NCI-H1092 (cell line): ENCODE measurements around the gene DNHD1.

Source experiments
- DNase-seq: peaks from one replicate; lab custom pipeline; 2025; lab: John Stamatoyannopoulos, UW

Gene DNHD1

GRCh38 chr11:6530848-6531247 lies 33.8 kb downstream of the DNHD1 start:
- no peak for DNase-seq

DNA sequence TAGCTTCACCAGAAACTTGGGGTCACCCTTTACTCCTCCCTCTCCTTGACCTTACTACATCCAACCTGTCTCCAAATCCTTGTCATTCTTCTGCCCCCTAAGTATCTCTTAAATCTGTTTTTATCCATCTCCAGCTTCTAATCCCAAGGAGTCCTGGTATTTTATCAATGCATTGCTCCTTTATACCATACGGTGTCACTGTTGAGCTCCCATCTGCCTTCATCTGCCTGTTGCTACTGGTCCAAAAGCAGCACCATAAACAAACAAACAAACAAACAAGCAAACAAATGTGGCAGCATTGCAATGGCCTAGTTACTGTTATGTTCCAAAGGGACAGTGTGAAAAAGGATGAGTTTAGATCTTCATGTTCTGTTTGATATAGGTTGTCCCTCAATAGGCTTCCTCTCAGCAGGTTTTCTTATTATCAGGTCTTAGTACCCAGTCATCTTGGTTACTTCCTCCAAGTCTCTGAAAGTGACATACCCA lies 34.2 kb downstream of the DNHD1 start:
- peak; percentile 10 for DNase-seq

- no peak for DNase-seq
Observed at GRCh38 chr11:6538456-6538855, 41.4 kb downstream of the DNHD1 start.

DNA sequence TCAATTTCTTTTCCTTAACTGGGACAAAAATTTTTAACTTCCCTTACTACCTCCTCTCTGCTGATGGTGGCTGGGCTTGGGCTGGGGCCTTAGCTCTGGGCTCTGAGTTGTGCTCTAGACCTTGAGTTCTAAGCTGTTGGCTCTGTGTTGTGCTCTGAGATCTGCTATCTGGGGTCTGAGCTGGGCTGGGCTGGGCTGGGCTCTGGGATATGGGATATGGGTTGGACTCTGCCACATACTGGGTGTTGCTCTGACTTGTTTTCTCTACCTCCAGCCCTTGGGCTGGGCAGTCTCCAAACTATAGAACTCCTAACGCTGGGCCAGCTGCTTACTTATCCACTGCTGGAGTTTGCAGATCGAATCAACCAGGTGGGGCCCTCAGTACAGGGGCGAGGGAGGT lies 41.9 kb downstream of the DNHD1 start:
- DNase-seq, result no peak

GRCh38 chr11:6539748-6540268 lies 42.7 kb downstream of the DNHD1 start:
- DNase-seq, result no peak

- no peak for DNase-seq
Observed at GRCh38 chr11:6541356-6541755, 44.3 kb downstream of the DNHD1 start.

DNA sequence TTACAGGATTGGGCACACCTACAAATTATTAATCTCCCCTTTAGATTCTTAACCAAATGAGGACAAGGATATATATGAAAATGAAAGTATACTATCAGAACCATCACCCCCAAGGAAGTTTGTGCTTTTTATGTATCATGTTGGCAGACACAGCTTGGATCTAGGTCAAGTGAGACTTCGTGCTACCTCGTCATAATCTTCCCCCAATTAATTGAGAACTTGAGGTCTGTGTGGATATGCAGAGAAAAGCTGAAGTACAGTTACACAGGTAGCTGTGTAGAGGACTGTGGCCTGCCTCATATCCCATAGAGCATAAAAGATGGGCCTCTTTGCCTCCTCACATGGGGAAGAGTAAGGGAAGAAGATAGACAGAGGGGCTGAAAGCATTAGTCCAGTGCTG lies 45.6 kb downstream of the DNHD1 start:
- no peak for DNase-seq

GRCh38 chr11:6544921-6545850 lies 48.1 kb downstream of the DNHD1 start:
- DNase-seq, result no peak

GRCh38 chr11:6545917-6546605 lies 49.0 kb downstream of the DNHD1 start:
- no peak for DNase-seq

DNA sequence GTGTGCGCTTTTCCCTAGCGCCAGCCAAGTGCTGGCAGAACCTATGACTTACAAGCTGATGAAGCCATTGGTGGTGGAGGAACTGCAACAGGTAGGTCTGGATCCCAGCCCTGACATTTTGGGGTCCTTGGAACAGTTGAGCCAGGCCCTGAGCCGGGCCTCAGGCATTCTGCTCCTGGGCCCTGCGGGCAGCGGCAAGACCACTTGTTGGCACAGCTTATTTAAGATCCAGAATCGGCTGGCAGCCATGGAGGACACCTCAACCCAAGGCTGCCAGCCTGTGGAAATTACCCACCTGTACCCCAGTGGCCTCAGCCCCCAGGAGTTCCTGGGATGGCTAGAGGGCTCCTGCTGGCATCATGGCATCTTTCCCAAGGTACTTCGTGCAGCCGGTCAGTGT lies 49.7 kb downstream of the DNHD1 start:
- DNase-seq, result no peak

DNA sequence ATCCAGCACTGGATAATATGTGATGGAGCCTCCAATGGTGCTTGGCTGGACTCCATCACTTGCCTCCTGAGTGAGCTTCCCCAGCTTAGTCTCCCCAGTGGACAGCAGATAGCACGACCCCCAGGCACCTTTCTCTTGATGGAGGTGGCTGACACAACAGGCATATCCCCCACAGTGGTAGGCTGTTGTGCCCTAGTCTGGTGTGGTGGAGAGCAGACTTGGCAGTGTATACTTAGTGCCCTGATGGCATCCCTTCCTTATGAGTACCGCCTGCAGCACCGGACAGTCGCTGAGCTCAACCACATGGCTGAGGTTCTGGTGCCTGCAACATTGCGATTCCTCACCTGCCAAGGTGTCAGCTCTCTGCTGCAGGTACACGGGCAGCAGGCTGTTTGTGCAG lies 50.1 kb downstream of the DNHD1 start:
- DNase-seq, result no peak

- DNase-seq, result no peak
Observed at GRCh38 chr11:6548121-6548520, 51.0 kb downstream of the DNHD1 start.

- no peak for DNase-seq
Observed at GRCh38 chr11:6548641-6549040, 51.6 kb downstream of the DNHD1 start.

- DNase-seq, result no peak
Observed at GRCh38 chr11:6553634-6554033, 56.6 kb downstream of the DNHD1 start.

- DNase-seq, result no peak
Observed at GRCh38 chr11:6554828-6555706, 58.0 kb downstream of the DNHD1 start.

GRCh38 chr11:6556139-6556949 lies 59.3 kb downstream of the DNHD1 start:
- DNase-seq, result no peak

DNA sequence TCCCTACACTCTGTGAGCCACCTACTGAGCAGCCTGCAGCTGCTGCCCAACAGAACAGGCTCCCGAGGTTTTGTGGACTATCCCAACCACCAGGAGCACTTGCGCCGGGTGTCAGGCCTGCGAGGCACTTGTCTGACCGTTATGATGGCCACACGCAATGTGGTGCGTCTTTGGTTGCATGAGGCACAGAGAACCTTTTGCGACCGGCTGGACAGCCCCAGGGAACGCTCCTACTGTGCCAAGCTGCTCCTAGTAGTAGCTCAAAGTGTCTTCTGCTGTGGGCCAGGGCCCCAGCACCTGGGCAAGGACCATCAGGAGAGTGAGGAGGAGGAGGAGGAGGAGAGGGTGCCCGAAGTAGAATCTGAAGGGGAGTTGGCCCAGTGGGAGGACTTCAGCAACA lies 60.0 kb downstream of the DNHD1 start:
- no peak for DNase-seq

DNA sequence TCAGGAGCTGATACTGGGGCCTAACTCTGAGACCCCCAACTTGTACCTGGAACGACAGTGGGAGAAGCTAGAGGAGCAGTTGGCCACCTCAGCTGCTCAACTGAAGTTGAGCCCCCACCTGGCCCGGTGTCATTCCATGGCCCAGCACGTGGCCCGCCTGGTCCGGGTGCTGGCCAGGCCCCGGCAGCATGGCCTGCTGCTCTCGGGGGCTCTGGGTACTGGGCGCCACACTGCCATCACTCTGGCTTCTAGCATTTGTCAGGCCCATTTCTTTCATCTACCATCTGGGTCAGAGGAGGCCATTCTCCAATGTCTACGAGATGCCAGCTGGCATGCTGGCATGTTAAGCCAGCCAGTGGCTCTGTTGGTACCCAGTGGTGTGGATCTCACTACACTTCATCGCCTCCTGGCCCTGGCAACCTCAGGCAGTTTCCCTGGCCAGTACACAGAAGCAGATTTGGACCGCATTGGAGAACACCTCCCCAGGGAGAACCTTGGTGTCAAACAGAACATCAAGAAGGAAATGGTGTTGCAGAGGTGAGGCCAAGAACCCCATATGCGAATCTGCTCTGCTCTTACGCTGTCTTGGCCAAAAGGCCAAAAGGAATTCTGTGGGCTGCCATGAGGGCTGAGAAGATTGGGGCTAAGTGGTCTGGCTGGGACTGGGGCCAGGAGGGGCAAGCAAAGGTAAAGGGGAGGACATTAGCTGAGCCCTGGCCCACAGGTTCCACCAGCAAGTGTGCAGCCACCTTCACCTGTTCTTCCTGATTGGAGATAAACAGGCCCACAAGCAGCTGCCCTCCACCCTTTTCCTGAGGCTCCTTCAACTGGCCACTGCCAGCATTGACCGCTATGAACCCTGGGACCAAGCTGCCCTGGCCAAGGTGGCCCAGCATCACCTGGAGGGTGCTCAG lies 60.9 kb downstream of the DNHD1 start:
- DNase-seq, result no peak

GRCh38 chr11:6559369-6559768 lies 62.3 kb downstream of the DNHD1 start:
- no peak for DNase-seq

DNA sequence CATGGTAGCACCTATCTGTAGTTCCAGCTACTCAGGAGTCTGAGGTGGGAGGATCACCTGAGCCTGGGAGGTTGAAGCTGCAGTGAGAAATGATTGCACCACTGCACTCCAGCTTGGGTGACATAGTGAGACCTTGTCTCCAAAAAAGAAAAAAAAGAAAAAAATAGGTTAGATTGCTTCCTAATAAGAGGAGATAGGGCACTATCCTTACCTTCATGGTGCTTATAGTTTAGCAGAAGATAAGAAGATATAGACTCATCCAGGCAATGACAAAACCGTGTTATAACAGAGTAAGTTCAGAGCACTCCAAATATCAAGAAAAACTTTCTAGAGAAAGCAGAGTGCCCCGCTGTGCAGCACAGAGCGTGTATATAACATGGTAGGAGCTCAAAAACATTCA lies 64.2 kb downstream of the DNHD1 start:
- no peak for DNase-seq
